ENCODE data around the gene WDR38.

- TF ChIP-seq CTCF (CRISPR knock-in tag; IDR thresholded peaks at IDR 0.05) = peak; percentile 59
- no peak for TF ChIP-seq POLR2A (IDR thresholded peaks at IDR 0.05; ENCODE audit: insufficient read depth in 1 of 2, low read depth in 2 of 2, low read length in 2 of 2)
Measured at GRCh38 chr9:124894741-124895170, 41.5 kb downstream of the WDR38 start.
